ENCODE measurements around the gene CASP4. TPM values are rescaled to one million over a fixed set of nuclear protein-coding genes. Genes with fewer than 3 reads are reported as not detected.
A peak's percentile ranks its signal among the peaks of the same experiment; 100 is the strongest.

Gene CASP4
- total and polyA plus RNA-seq, 2 of the 4 experiments (the other 2 are of a cell fraction) = 82.5 to 91.9 TPM

DNA sequence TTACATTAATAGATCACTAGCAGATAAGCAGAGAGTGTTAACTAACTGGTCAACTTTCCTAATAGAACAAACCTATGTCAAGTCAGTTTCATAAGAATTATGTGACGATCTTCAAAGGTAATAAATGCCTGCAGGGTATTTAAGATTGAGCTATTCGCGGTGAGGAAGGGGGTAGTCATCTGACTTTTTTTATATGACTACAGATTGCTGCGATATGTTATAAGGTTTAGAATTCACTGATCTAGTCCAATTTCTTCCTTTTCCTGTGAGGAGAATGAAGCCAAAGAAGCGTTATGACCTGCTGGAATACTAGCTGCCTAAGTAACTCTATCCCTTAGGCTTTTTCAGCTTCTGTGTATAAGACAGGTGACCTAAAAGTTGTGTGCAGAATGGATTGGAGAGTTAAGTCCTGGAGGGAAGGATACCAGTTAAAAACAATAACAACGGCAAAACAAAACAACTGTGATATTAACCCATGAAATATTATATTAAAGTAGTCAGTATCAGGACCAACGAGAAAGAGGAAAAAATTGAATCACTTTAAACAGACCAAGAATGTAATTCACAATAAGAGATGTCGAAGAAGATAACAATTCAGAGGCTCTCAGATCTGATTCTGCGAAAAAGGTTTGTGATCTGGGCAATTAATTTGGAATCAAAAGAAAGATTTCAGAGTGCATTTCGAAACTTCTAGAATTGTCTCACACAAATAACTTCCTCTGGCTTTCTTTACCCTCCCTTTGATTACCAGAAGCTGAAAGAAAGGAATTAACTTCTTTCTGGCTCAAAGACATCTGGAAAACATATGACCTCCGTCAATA, 630 bp downstream of the CASP4 start:
- DNase-seq = peak; percentile 16
- H3K4me1 ChIP-seq (ENCODE audit: control insufficient read depth, insufficient read depth, low read length) = peaks cover 10% of the 10 kb centered on the region; the same call in 1 of the 2 replicates
- peak overlapping the region; percentile 97 for H3K18ac ChIP-seq (ENCODE audit: low read depth, low read length)
- POLR2A ChIA-PET (ENCODE audit: unreplicated experiment) = no interaction called here
- peak overlapping the region; percentile 90 for H2BK120ac ChIP-seq (ENCODE audit: low read depth, low read length)
- H4K8ac ChIP-seq (ENCODE audit: low read depth in 2 of 2, low read length in 2 of 2) = peak overlapping the region; percentile 93 to 98
- TF ChIP-seq BHLHE40 (IDR thresholded peaks at IDR 0.05; ENCODE audit: low read depth, low read length) (no peak), CEBPB (IDR thresholded peaks at IDR 0.05; ENCODE audit: low read depth, low read length) (no peak), POLR2A (IDR thresholded peaks at IDR 0.05; ENCODE audit: low read depth, low read length) (no peak), RCOR1 (IDR thresholded peaks at IDR 0.05; ENCODE audit: insufficient replicate concordance, low read length) (no peak), MAFK (IDR thresholded peaks at IDR 0.05; ENCODE audit: low read depth, low read length) (no peak), CHD1 (IDR thresholded peaks at IDR 0.05; ENCODE audit: low read depth, low read length) (no peak), MAZ (IDR thresholded peaks at IDR 0.05; ENCODE audit: borderline replicate concordance, low read depth, low read length) (no peak), RFX5 (IDR thresholded peaks at IDR 0.05; ENCODE audit: low read depth, low read length) (no peak), FOS (IDR thresholded peaks at IDR 0.05; ENCODE audit: low read depth, low read length) (no peak), NFE2L2 (IDR thresholded peaks at IDR 0.05; ENCODE audit: low read depth, low read length) (no peak)
- TF ChIP-seq, protein P1, sequence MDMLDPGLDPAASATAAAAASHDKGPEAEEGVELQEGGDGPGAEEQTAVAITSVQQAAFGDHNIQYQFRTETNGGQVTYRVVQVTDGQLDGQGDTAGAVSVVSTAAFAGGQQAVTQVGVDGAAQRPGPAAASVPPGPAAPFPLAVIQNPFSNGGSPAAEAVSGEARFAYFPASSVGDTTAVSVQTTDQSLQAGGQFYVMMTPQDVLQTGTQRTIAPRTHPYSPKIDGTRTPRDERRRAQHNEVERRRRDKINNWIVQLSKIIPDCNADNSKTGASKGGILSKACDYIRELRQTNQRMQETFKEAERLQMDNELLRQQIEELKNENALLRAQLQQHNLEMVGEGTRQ (IDR thresholded peaks at IDR 0.05; ENCODE audit: low read depth, low read length) = no peak
- TF ChIP-seq, protein P2, sequence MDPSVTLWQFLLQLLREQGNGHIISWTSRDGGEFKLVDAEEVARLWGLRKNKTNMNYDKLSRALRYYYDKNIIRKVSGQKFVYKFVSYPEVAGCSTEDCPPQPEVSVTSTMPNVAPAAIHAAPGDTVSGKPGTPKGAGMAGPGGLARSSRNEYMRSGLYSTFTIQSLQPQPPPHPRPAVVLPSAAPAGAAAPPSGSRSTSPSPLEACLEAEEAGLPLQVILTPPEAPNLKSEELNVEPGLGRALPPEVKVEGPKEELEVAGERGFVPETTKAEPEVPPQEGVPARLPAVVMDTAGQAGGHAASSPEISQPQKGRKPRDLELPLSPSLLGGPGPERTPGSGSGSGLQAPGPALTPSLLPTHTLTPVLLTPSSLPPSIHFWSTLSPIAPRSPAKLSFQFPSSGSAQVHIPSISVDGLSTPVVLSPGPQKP (IDR thresholded peaks at IDR 0.05; ENCODE audit: borderline replicate concordance, low read depth, low read length) = no peak
- H2BK20ac ChIP-seq (ENCODE audit: low read depth, low read length) = peak overlapping the region; percentile 77
- H3K27ac ChIP-seq (ENCODE audit: insufficient read depth, low read length) = peak overlapping the region; percentile 99
- H4K91ac ChIP-seq (ENCODE audit: insufficient read depth, low read depth, low read length) = peak overlapping the region; percentile 94
- dilution Hi-C loops (cut with HindIII; ENCODE audit: low sequenced_read_pairs, unreplicated experiment) (no loop called here), in situ Hi-C loops (cut with MboI; ENCODE audit: low sequenced_read_pairs) (no loop called here), intact Hi-C loops (cut with micrococcal nuclease) (loop anchor here (2.0 to 10.0 kb wide), 6 partner anchors 79 to 1110 kb away; partner anchors contain the start of genes AASDHPPT, GRIA4 and KBTBD3)
- peak overlapping the region; percentile 71 for H3K9ac ChIP-seq (ENCODE audit: low read depth, low read length)
- peaks cover 18 to 26% of the 10 kb centered on the region in 2 experiments for H3K79me1 ChIP-seq (ENCODE audit: low read depth in 1 of 2, low read length in 2 of 2)
- H2AK5ac ChIP-seq (ENCODE audit: low read depth, low read length) = peak overlapping the region; percentile 65; the same call in 1 of the 2 replicates
- WGBS, 2 experiments (ENCODE audit: extremely low coverage in 2 of 2, insufficient read length in 1 of 2) = no CpG with 5 or more reads among the region's 11 CpGs
- BruUV-seq (replicated peaks) = TSS peak; percentile 83
- H3K14ac ChIP-seq (replicated peaks; ENCODE audit: low read depth, low read length) = peak overlapping the region; percentile 83
- no peak overlapping the region for H2AK9ac ChIP-seq (replicated peaks; ENCODE audit: low read depth, low read length, poor library complexity)
- H3K9me3 ChIP-seq (ENCODE audit: control insufficient read depth, insufficient read depth, low read length) = peaks cover 3% of the 10 kb centered on the region; the same call in 1 of the 2 replicates
- peak overlapping the region; percentile 78; the same call in 2 of the 3 replicates for H2BK15ac ChIP-seq (ENCODE audit: low read depth, low read length)
- CTCF ChIA-PET = no interaction called here
- H2AFZ ChIP-seq (replicated peaks; ENCODE audit: low read length, poor library complexity) = no peak overlapping the region
- H3K4ac ChIP-seq (ENCODE audit: low read depth, low read length) = peak overlapping the region; percentile 95; the same call in 1 of the 2 replicates
- peak overlapping the region; percentile 87 for H3K4me3 ChIP-seq (ENCODE audit: insufficient read depth, low read depth, low read length)
- peak overlapping the region; percentile 99 for H2BK5ac ChIP-seq (ENCODE audit: low read depth, low read length, poor library complexity, severe bottlenecking)
- no peaks in the 10 kb centered on the region for H3K9me1 ChIP-seq (ENCODE audit: insufficient read depth, low read length)
- peak; percentile 10; the same call in 1 of the 2 replicates for ATAC-seq (ENCODE audit: low read depth)
- peak overlapping the region; percentile 93 for H4K5ac ChIP-seq (ENCODE audit: low read depth, low read length)
- no peaks in the 10 kb centered on the region for H4K20me1 ChIP-seq (ENCODE audit: insufficient read depth, low read length)
- H3K4me2 ChIP-seq (ENCODE audit: low read depth, low read length) = peak overlapping the region; percentile 92
- peaks cover 5% of the 10 kb centered on the region for H3K36me3 ChIP-seq (ENCODE audit: control insufficient read depth, insufficient read depth, low read length)
- peak overlapping the region; percentile 93 for H3K56ac ChIP-seq (ENCODE audit: extremely low read depth, insufficient read depth, low read length)
- no peaks in the 10 kb centered on the region for H3K27me3 ChIP-seq (ENCODE audit: control insufficient read depth, insufficient read depth, low read length)
- H3K23ac ChIP-seq (ENCODE audit: low read depth, low read length) = peak overlapping the region; percentile 92; the same call in 1 of the 2 replicates
